ENCODE data around the gene MPP4.
"Not testable (repeated sequence)": the region's sequence is repeated elsewhere in the genome, so short reads cannot be mapped to it uniquely, and the experiment has no call there.

Gene MPP4

DNA sequence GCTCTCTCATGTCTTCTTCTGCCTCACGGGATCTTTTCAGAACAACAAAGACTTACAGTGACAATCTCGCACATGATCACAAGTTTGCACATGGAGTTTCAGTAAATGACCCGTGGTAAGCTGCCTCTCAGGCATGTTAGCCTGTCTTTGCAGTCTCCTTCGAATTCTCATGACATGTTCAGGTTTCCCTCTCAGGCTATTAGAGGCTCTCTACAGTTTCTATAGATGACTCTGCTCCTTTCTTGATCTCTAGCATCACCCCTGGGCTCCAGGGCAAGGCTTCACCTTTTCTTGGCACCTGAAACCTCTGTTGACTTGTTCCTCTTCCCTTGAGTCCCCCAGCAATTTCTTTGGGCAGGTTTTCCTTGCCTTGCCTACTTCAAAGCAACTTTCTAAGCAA lies 23.0 kb downstream of the MPP4 start:
- TF ChIP-seq, protein P1, sequence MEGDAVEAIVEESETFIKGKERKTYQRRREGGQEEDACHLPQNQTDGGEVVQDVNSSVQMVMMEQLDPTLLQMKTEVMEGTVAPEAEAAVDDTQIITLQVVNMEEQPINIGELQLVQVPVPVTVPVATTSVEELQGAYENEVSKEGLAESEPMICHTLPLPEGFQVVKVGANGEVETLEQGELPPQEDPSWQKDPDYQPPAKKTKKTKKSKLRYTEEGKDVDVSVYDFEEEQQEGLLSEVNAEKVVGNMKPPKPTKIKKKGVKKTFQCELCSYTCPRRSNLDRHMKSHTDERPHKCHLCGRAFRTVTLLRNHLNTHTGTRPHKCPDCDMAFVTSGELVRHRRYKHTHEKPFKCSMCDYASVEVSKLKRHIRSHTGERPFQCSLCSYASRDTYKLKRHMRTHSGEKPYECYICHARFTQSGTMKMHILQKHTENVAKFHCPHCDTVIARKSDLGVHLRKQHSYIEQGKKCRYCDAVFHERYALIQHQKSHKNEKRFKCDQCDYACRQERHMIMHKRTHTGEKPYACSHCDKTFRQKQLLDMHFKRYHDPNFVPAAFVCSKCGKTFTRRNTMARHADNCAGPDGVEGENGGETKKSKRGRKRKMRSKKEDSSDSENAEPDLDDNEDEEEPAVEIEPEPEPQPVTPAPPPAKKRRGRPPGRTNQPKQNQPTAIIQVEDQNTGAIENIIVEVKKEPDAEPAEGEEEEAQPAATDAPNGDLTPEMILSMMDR (conservative IDR thresholded peaks at IDR 0.05; ENCODE audit: low read depth, low read length) = no peak
- no peak for DNase-seq (ENCODE audit: low read depth)
- no peak overlapping the region for H3K4me3 ChIP-seq (ENCODE audit: low read depth, low read length)

DNA sequence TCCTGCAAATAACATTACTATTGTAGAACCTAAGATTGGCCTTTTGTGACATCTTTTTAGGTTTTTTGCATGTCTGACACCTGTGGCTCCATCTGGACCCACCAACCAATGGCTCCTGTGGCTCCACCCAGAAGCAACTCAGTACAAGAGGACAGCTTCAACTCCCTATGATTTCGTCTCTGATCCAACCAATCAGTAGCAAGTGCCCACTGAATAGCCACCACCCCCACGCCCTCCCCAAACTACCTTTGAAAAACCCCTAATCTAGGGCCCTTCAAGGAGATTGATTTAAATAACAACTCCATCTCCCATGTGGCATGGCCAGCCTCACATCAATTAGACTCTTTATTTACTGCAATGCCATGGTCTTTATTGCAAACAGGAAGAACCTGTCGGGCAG lies 23.6 kb downstream of the MPP4 start:
- no peak for DNase-seq (ENCODE audit: low read depth)
- H3K4me3 ChIP-seq (ENCODE audit: low read depth, low read length) = no peak overlapping the region
- TF ChIP-seq, protein P1 (conservative IDR thresholded peaks at IDR 0.05; ENCODE audit: low read depth, low read length) = no peak

DNA sequence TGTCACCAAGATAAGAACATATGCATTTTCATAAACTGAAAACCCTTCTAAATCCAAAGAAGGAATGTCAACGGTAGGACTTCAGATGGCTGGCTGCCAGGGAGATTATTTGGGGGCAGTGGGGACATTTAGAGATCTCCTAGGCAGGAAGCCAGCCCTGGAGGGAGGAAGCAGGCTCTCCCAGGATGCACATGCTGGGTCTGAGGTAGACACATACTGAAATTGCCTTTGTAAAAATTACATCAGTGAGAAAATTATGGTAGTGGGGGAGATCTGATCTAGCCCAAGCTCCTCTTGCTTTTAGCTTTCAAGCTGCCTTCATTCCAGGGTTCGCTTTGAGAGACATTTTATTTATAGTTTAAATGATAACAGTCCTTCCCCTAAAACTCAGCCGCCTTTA lies 24.1 kb downstream of the MPP4 start:
- H3K4me3 ChIP-seq (ENCODE audit: low read depth, low read length) = no peak overlapping the region
- TF ChIP-seq, protein P1 (conservative IDR thresholded peaks at IDR 0.05; ENCODE audit: low read depth, low read length) = no peak
- no peak for DNase-seq (ENCODE audit: low read depth)

GRCh38 chr2:201673546-201673945 lies 24.9 kb downstream of the MPP4 start:
- TF ChIP-seq, protein P1 (conservative IDR thresholded peaks at IDR 0.05; ENCODE audit: low read depth, low read length) = no peak
- H3K4me3 ChIP-seq (ENCODE audit: low read depth, low read length) = no peak overlapping the region

GRCh38 chr2:201671205-201671604 lies 27.2 kb downstream of the MPP4 start:
- not testable (repeated sequence) for H3K4me3 ChIP-seq (ENCODE audit: low read depth, low read length); DNase-seq (ENCODE audit: low read depth)

More at GRCh38 chr2:201673546-201673945, 24.9 kb downstream of the MPP4 start:
- DNase-seq (ENCODE audit: low read depth) = no peak

- TF ChIP-seq, protein P1 (conservative IDR thresholded peaks at IDR 0.05; ENCODE audit: low read depth, low read length) = no peak
- no peak for DNase-seq (ENCODE audit: low read depth)
- no peak overlapping the region for H3K4me3 ChIP-seq (ENCODE audit: low read depth, low read length)
Observed at GRCh38 chr2:201669865-201670264, 28.6 kb downstream of the MPP4 start.

- TF ChIP-seq, protein P1 (conservative IDR thresholded peaks at IDR 0.05; ENCODE audit: low read depth, low read length) = no peak
- DNase-seq (ENCODE audit: low read depth) = no peak
Observed at GRCh38 chr2:201668402-201668910, 30.0 kb downstream of the MPP4 start.

More at GRCh38 chr2:201668402-201668910, 30.0 kb downstream of the MPP4 start:
- no peak overlapping the region for H3K4me3 ChIP-seq (ENCODE audit: low read depth, low read length)
